Parathyroid adenoma (tissue), 2 donors: ENCODE data around the gene MEIS2.

Source experiments
- H2AFZ ChIP-seq: fragments of 300-600 bp; sonication (generic); one replicate; pipeline ENCODE4 v1.7.0; 2017; ENCODE audit warnings: antibody characterized with exemption, mild to moderate bottlenecking
- H3K27ac ChIP-seq: fragments of 300-600 bp; sonication (generic); one replicate; pipeline ENCODE4 v1.7.0; 2017
- H3K27me3 ChIP-seq: fragments of 300-600 bp; sonication (generic); one replicate; pipeline ENCODE4 v1.7.0; 2017; ENCODE audit warnings: low read length; ENCODE audit not compliant: control insufficient read depth, insufficient read depth
- H3K36me3 ChIP-seq: fragments of 300-600 bp; sonication (generic); one replicate; pipeline ENCODE4 v1.7.0; 2017; ENCODE audit warnings: low read length; ENCODE audit not compliant: control insufficient read depth, insufficient read depth
- H3K4me1 ChIP-seq: fragments of 300-600 bp; sonication (generic); one replicate; pipeline ENCODE4 v1.7.0; 2017; ENCODE audit warnings: control low read depth
- H3K4me2 ChIP-seq: fragments of 300-600 bp; sonication (generic); one replicate; pipeline ENCODE4 v1.7.0; 2017; ENCODE audit warnings: low read length
- H3K4me3 ChIP-seq: fragments of 300-600 bp; sonication (generic); one replicate; pipeline ENCODE4 v1.7.0; 2017; ENCODE audit warnings: low read depth, low read length
- H3K79me2 ChIP-seq: fragments of 300-600 bp; sonication (generic); one replicate; pipeline ENCODE4 v1.7.0; 2017; ENCODE audit warnings: control low read depth
- H3K9ac ChIP-seq: fragments of 300-600 bp; sonication (generic); one replicate; pipeline ENCODE4 v1.7.0; 2017; ENCODE audit warnings: mild to moderate bottlenecking
- H3K9me3 ChIP-seq: fragments of 300-600 bp; sonication (generic); one replicate; pipeline ENCODE4 v1.7.0; 2017; ENCODE audit warnings: low read length; ENCODE audit not compliant: control insufficient read depth
- CTCF ChIP-seq: fragments of 300-600 bp; sonication (generic); IDR thresholded peaks from one replicate; pipeline ENCODE4 v1.7.0; 2017; ENCODE audit warnings: antibody characterized with exemption, mild to moderate bottlenecking
- donor health status: primary hyperparathyroidism.

MEIS2 gene

GRCh38 chr15:36845270-36845669, 255.1 kb downstream of the MEIS2 start:
- no peak overlapping the region for H2AFZ ChIP-seq
- H3K9ac ChIP-seq: no peak overlapping the region
- H3K4me2 ChIP-seq: no peak overlapping the region
- TF ChIP-seq CTCF: no peak
- no peaks in the 10 kb centered on the region for H3K79me2 ChIP-seq
- H3K4me1 ChIP-seq: no peaks in the 10 kb centered on the region
- no peaks in the 10 kb centered on the region for H3K36me3 ChIP-seq
- no peaks in the 10 kb centered on the region for H3K27me3 ChIP-seq
- no peak overlapping the region for H3K4me3 ChIP-seq
- peaks cover 2% of the 10 kb centered on the region for H3K9me3 ChIP-seq
- no peak overlapping the region for H3K27ac ChIP-seq

GRCh38 chr15:36844534-36844998, 255.8 kb downstream of the MEIS2 start:
- no peak overlapping the region for H3K4me2 ChIP-seq
- TF ChIP-seq CTCF: no peak
- no peak overlapping the region for H3K9ac ChIP-seq
- H3K4me3 ChIP-seq: no peak overlapping the region
- H3K27ac ChIP-seq: no peak overlapping the region
- no peaks in the 10 kb centered on the region for H3K79me2 ChIP-seq
- no peaks in the 10 kb centered on the region for H3K4me1 ChIP-seq
- no peaks in the 10 kb centered on the region for H3K27me3 ChIP-seq
- H3K36me3 ChIP-seq: no peaks in the 10 kb centered on the region
- no peaks in the 10 kb centered on the region for H3K9me3 ChIP-seq
- no peak overlapping the region for H2AFZ ChIP-seq

- no peaks in the 10 kb centered on the region for H3K4me1 ChIP-seq
- H3K36me3 ChIP-seq: no peaks in the 10 kb centered on the region
- H3K79me2 ChIP-seq: no peaks in the 10 kb centered on the region
Measured at GRCh38 chr15:36843822-36844221, 256.5 kb downstream of the MEIS2 start.

GRCh38 chr15:36841193-36841592, 259.2 kb downstream of the MEIS2 start:
- no peak overlapping the region for H3K9ac ChIP-seq
- no peaks in the 10 kb centered on the region for H3K79me2 ChIP-seq
- H3K36me3 ChIP-seq: no peaks in the 10 kb centered on the region
- H3K4me3 ChIP-seq: no peak overlapping the region
- H3K9me3 ChIP-seq: no peaks in the 10 kb centered on the region
- H3K4me1 ChIP-seq: no peaks in the 10 kb centered on the region
- H3K27me3 ChIP-seq: no peaks in the 10 kb centered on the region
- no peak overlapping the region for H3K27ac ChIP-seq
- TF ChIP-seq CTCF: no peak
- H3K4me2 ChIP-seq: no peak overlapping the region
- no peak overlapping the region for H2AFZ ChIP-seq

More at GRCh38 chr15:36843822-36844221, 256.5 kb downstream of the MEIS2 start:
- H3K4me2 ChIP-seq: no peak overlapping the region
- no peak for TF ChIP-seq CTCF
- no peak overlapping the region for H3K4me3 ChIP-seq
- no peaks in the 10 kb centered on the region for H3K27me3 ChIP-seq
- H3K9ac ChIP-seq: no peak overlapping the region
- H3K27ac ChIP-seq: no peak overlapping the region
- no peak overlapping the region for H2AFZ ChIP-seq
- no peaks in the 10 kb centered on the region for H3K9me3 ChIP-seq
